Measurements from ENCODE around the gene ROR2. TPM values are rescaled to one million over a fixed set of nuclear protein-coding genes. Genes with fewer than 3 reads are reported as not detected.

ROR2 gene
- total RNA-seq, 1 experiment from 2014 or later: not detected

GRCh38 chr9:91948101-91948596 lies 1.9 kb downstream of the ROR2 start:
- Mint-ChIP-seq H3K27me3 (ENCODE audit: unreplicated experiment) (peaks cover 81% of the 10 kb centered on the region), H3K4me1 (ENCODE audit: low read depth, unreplicated experiment) (no peaks in the 10 kb centered on the region), H3K27ac (ENCODE audit: unreplicated experiment) (no peak overlapping the region), H3K9me3 (ENCODE audit: low read depth, unreplicated experiment) (peaks cover 2% of the 10 kb centered on the region), H3K36me3 (ENCODE audit: insufficient read depth, unreplicated experiment) (no peaks in the 10 kb centered on the region), H3K4me3 (ENCODE audit: low read depth, unreplicated experiment) (no peak overlapping the region)
- intact Hi-C loops (cut with micrococcal nuclease; ENCODE audit: unreplicated experiment): no loop called here
- no peak for DNase-seq
- no peak for TF ChIP-seq CTCF (IDR thresholded peaks at IDR 0.05; ENCODE audit: unreplicated experiment)
- no TSS peak for BruUV-seq (replicated peaks)
- CTCF ChIA-PET: no interaction called here

- DNase-seq: no peak
- CTCF ChIA-PET: no interaction called here
- no peak for TF ChIP-seq CTCF (IDR thresholded peaks at IDR 0.05; ENCODE audit: unreplicated experiment)
- H3K36me3 Mint-ChIP-seq (ENCODE audit: insufficient read depth, unreplicated experiment): no peaks in the 10 kb centered on the region
- no peaks in the 10 kb centered on the region for H3K4me1 Mint-ChIP-seq (ENCODE audit: low read depth, unreplicated experiment)
- no peak overlapping the region for H3K4me3 Mint-ChIP-seq (ENCODE audit: low read depth, unreplicated experiment)
- no peak overlapping the region for H3K27ac Mint-ChIP-seq (ENCODE audit: unreplicated experiment)
- no peaks in the 10 kb centered on the region for H3K9me3 Mint-ChIP-seq (ENCODE audit: low read depth, unreplicated experiment)
- no TSS peak for BruUV-seq (replicated peaks)
- intact Hi-C loops (cut with micrococcal nuclease; ENCODE audit: unreplicated experiment): no loop called here
- H3K27me3 Mint-ChIP-seq (ENCODE audit: unreplicated experiment): peaks cover 81% of the 10 kb centered on the region
Observed at GRCh38 chr9:91946653-91947488, 3.2 kb downstream of the ROR2 start.

DNA sequence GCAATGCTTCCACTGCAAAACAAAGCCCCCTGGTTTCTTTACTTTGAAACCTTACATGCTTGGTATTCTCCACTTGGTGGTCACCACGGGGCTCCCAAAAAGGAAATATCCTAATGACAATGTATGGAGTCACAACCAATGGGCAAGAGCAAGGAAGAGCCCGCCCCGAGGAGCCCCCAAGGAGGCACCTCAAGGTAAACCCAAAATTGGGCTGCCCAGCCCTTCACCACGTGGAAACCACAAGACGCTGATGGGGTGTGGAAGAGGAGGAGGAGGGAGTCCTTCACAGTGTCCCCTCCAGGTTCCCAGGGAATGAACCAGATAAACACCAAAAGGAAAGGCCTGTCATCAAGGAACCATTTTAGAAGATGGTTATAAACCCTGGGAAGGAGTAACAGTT lies 3.8 kb downstream of the ROR2 start:
- BruUV-seq (replicated peaks): no TSS peak
- TF ChIP-seq CTCF (IDR thresholded peaks at IDR 0.05; ENCODE audit: unreplicated experiment): no peak
- no peak for DNase-seq
- Mint-ChIP-seq H3K36me3 (ENCODE audit: insufficient read depth, unreplicated experiment) (no peaks in the 10 kb centered on the region), H3K27me3 (ENCODE audit: unreplicated experiment) (peaks cover 81% of the 10 kb centered on the region), H3K27ac (ENCODE audit: unreplicated experiment) (no peak overlapping the region), H3K4me3 (ENCODE audit: low read depth, unreplicated experiment) (no peak overlapping the region), H3K9me3 (ENCODE audit: low read depth, unreplicated experiment) (no peaks in the 10 kb centered on the region), H3K4me1 (ENCODE audit: low read depth, unreplicated experiment) (no peaks in the 10 kb centered on the region)
- CTCF ChIA-PET: interaction anchor here (1.3 kb wide), 1 partner anchor 8 kb away, joined by 3 read pairs; no protein-coding TSS in a partner anchor
- intact Hi-C loops (cut with micrococcal nuclease; ENCODE audit: unreplicated experiment): no loop called here

DNA sequence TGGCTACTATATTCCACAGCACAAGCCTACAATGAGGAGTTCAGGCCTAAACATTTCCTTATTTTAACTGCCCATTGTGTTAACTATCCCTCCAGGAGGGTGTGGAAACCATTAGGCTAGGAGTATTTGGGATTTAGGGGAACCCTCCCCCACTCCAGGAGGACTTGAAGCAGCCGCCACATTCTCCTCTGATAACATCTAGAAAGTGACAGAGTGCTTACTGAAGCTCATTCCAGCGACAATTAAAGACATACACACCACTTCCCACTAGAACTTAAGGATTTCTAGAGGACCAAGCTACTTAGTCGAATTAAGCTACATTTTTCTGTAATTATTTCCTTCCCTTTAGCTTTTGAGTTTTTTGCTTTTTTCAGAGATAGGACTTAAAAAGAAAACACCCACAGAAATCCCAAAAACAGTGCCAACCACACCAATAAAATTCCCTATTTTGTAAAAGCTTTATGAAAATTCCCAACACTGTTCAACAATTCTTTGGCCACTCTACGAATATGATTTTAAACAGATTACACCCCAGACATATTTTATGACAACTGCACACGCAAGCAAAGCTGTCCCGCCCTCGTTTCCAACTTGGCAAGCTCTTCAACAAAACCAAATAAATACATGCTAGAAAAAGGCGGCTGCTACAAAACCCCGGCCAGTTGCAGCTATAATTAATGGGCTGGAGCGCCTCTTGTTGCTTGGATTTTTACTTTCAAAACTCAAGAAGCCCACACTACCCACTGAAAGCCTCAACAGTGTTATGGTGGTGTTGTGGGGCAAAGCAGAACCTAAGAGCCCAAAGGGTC lies 4.5 kb downstream of the ROR2 start:
- BruUV-seq (replicated peaks): no TSS peak
- Mint-ChIP-seq H3K36me3 (ENCODE audit: insufficient read depth, unreplicated experiment) (no peaks in the 10 kb centered on the region), H3K9me3 (ENCODE audit: low read depth, unreplicated experiment) (no peaks in the 10 kb centered on the region), H3K4me1 (ENCODE audit: low read depth, unreplicated experiment) (no peaks in the 10 kb centered on the region), H3K4me3 (ENCODE audit: low read depth, unreplicated experiment) (no peak overlapping the region), H3K27ac (ENCODE audit: unreplicated experiment) (no peak overlapping the region), H3K27me3 (ENCODE audit: unreplicated experiment) (peaks cover 75% of the 10 kb centered on the region)
- DNase-seq: no peak
- CTCF ChIA-PET: interaction anchor here (1.3 kb wide), 1 partner anchor 9 kb away, joined by 3 read pairs; no protein-coding TSS in a partner anchor
- intact Hi-C loops (cut with micrococcal nuclease; ENCODE audit: unreplicated experiment): no loop called here
- no peak for TF ChIP-seq CTCF (IDR thresholded peaks at IDR 0.05; ENCODE audit: unreplicated experiment)
